Retina (tissue), 1 donor: ENCODE measurements around the gene SERF1B.
"Not testable (repeated sequence)": the region's sequence is repeated elsewhere in the genome, so short reads cannot be mapped to it uniquely, and the experiment has no call there.

Experiments used
- DNase-seq: peaks from one replicate; pipeline ENCODE4 v3.0.0-alpha.2; 2016

SERF1B gene

GRCh38 chr5:70025106-70025844 lies at the start of gene SERF1B:
TSS of gene SERF1B (plus strand) at chr5:70025251. CDS start at chr5:70025452, 201 bp downstream.
- not testable (repeated sequence) for DNase-seq

- not testable (repeated sequence) for DNase-seq
These were observed 33.3 kb upstream of the SERF1B start for GRCh38 chr5:69991713-69992112.

GRCh38 chr5:69995535-69995934 lies 29.5 kb upstream of the SERF1B start:
- not testable (repeated sequence) for DNase-seq

GRCh38 chr5:70020660-70021059 lies 4.4 kb upstream of the SERF1B start:
- not testable (repeated sequence) for DNase-seq

- DNase-seq: not testable (repeated sequence)
These were observed 744 bp downstream of the SERF1B start for GRCh38 chr5:70025845-70026145.

GRCh38 chr5:70031204-70031603 lies 6.2 kb downstream of the SERF1B start:
- not testable (repeated sequence) for DNase-seq

GRCh38 chr5:70041411-70041810 lies 16.4 kb downstream of the SERF1B start:
- DNase-seq: not testable (repeated sequence)

- not testable (repeated sequence) for DNase-seq
These were observed 24.7 kb downstream of the SERF1B start for GRCh38 chr5:70049790-70050142.

GRCh38 chr5:70056289-70056942 lies 31.4 kb downstream of the SERF1B start:
- not testable (repeated sequence) for DNase-seq

- DNase-seq: not testable (repeated sequence)
These were observed 32.1 kb downstream of the SERF1B start for GRCh38 chr5:70057140-70057539.

GRCh38 chr5:70077632-70078031 lies 52.6 kb downstream of the SERF1B start:
- DNase-seq: not testable (repeated sequence)

- DNase-seq: not testable (repeated sequence)
These were observed 63.9 kb downstream of the SERF1B start for GRCh38 chr5:70088907-70089464.

- not testable (repeated sequence) for DNase-seq
These were observed 66.7 kb downstream of the SERF1B start for GRCh38 chr5:70091776-70092175.
